Neural cell (in vitro differentiated cells): Measurements from ENCODE around the gene OSBP2. TPM values are rescaled to one million over a fixed set of nuclear protein-coding genes. Genes with fewer than 3 reads are reported as not detected.
A peak's percentile ranks its signal among the peaks of the same experiment; 100 is the strongest.

Experiments used
- H2AFZ ChIP-seq: fragments of 200-600, 300-800 bp; sonication (generic), shearing (Covaris generic); 2 replicates; pipeline ENCODE4 v1.6.0; 2014; ENCODE audit warnings: low read depth, mild to moderate bottlenecking, antibody characterized with exemption, low read length, moderate library complexity
- H3F3A ChIP-seq: fragments of 200-600 bp; shearing (Covaris generic); 2 replicates; pipeline ENCODE4 v1.6.1; 2016; ENCODE audit warnings: mild to moderate bottlenecking, moderate library complexity, mixed read lengths, antibody characterized with exemption, low read length; ENCODE audit not compliant: insufficient read depth, poor library complexity, severe bottlenecking
- H3K27ac ChIP-seq: fragments of 200-600, 300-800 bp; sonication (generic), shearing (Covaris generic); 2 replicates; pipeline ENCODE4 v1.5.1; 2014; ENCODE audit warnings: mild to moderate bottlenecking, low read length, moderate library complexity
- H3K27me3 ChIP-seq: fragments of 300-800, 200-600 bp; sonication (generic), shearing (Covaris generic); 2 replicates; pipeline ENCODE4 v1.6.0; 2014; ENCODE audit warnings: mild to moderate bottlenecking, low read depth, low read length, moderate library complexity; ENCODE audit not compliant: insufficient read depth
- H3K36me3 ChIP-seq: fragments of 300-800, 200-600 bp; sonication (generic), shearing (Covaris generic); 2 replicates; pipeline ENCODE4 v1.5.1; 2014; ENCODE audit warnings: mild to moderate bottlenecking, antibody characterized with exemption, low read length, moderate library complexity; ENCODE audit not compliant: insufficient read depth
- H3K4me2 ChIP-seq: fragments of 300-800, 200-600 bp; sonication (generic), shearing (Covaris generic); 2 replicates; pipeline ENCODE4 v1.6.0; 2014; ENCODE audit warnings: mild to moderate bottlenecking, low read length
- H3K4me3 ChIP-seq: fragments of 300-800, 200-600 bp; sonication (generic), shearing (Covaris generic); 2 replicates; pipeline ENCODE4 v1.5.1; 2014; ENCODE audit warnings: mild to moderate bottlenecking, low read length, moderate library complexity
- H3K79me2 ChIP-seq: fragments of 200-600 bp; shearing (Covaris generic); replicated peaks from 2 replicates; pipeline ENCODE4 v1.6.0; 2014; ENCODE audit warnings: mild to moderate bottlenecking, low read length, moderate library complexity; ENCODE audit not compliant: insufficient read depth
- H3K9ac ChIP-seq: fragments of 300-800, 200-600 bp; sonication (generic), shearing (Covaris generic); 2 replicates; pipeline ENCODE4 v1.6.1; 2016; ENCODE audit warnings: mild to moderate bottlenecking, low read length, mixed read lengths
- H3K9me2 ChIP-seq: fragments of 200-600 bp; shearing (Covaris generic); 2 replicates; pipeline ENCODE4 v1.6.1; 2016; ENCODE audit warnings: mild to moderate bottlenecking, low read length, mixed read lengths; ENCODE audit not compliant: insufficient read depth
- H3K9me3 ChIP-seq: fragments of 200-600, 300-800 bp; sonication (generic), shearing (Covaris generic); 2 replicates; pipeline ENCODE4 v1.6.1; 2016; ENCODE audit warnings: mild to moderate bottlenecking, mixed run types, low read length, moderate library complexity, mixed read lengths
- H4K20me1 ChIP-seq: fragments of 200-600 bp; shearing (Covaris generic); 2 replicates; pipeline ENCODE4 v1.6.1; 2016; ENCODE audit warnings: mild to moderate bottlenecking, mixed run types; ENCODE audit not compliant: insufficient read depth
- CTCF ChIP-seq: fragments of 450-650 bp; IDR thresholded peaks from 2 replicates; pipeline ENCODE4 v1.5.1; 2014; ENCODE audit warnings: antibody characterized with exemption, mild to moderate bottlenecking, moderate library complexity; ENCODE audit not compliant: poor library complexity, severe bottlenecking
- EP300 ChIP-seq: fragments of 450-650 bp; conservative IDR thresholded peaks from 2 replicates; pipeline ENCODE4 v1.6.1; 2014; ENCODE audit warnings: antibody characterized with exemption, mild to moderate bottlenecking, moderate library complexity; ENCODE audit not compliant: poor library complexity, severe bottlenecking
- EZH2 ChIP-seq: fragments of 200-600, 300-800 bp; shearing (Covaris generic), sonication (generic); IDR thresholded peaks from 2 replicates; pipeline ENCODE4 v1.6.1; 2014; ENCODE audit warnings: antibody characterized with exemption, low read length, borderline replicate concordance, mild to moderate bottlenecking; ENCODE audit not compliant: insufficient read depth, poor library complexity, severe bottlenecking
- MXI1 ChIP-seq: fragments of 450-650 bp; conservative IDR thresholded peaks from 2 replicates; pipeline ENCODE4 v1.6.1; 2014; ENCODE audit warnings: antibody characterized with exemption, mild to moderate bottlenecking; ENCODE audit not compliant: poor library complexity, severe bottlenecking
- POLR2AphosphoS5 ChIP-seq: IDR thresholded peaks from 2 replicates; pipeline ENCODE4 v1.6.1; 2012
- RAD21 ChIP-seq: fragments of 450-650 bp; conservative IDR thresholded peaks from 2 replicates; pipeline ENCODE4 v1.6.1; 2014; ENCODE audit warnings: antibody characterized with exemption, mild to moderate bottlenecking, moderate library complexity
- SMC3 ChIP-seq: fragments of 450-650 bp; conservative IDR thresholded peaks from 2 replicates; pipeline ENCODE4 v1.6.1; 2014; ENCODE audit warnings: antibody characterized with exemption, mild to moderate bottlenecking, moderate library complexity; ENCODE audit not compliant: poor library complexity
- TAF1 ChIP-seq: IDR thresholded peaks from 2 replicates; pipeline ENCODE4 v1.6.1; 2012; ENCODE audit warnings: low read depth
- polyA plus RNA-seq: library from polyadenylated mRNA; depleted of rRNA; stranded (reverse); fragments of >200 nt; gene quantifications from 2 replicates; pipeline ENCODE4 v1.2.3, GENCODE V29; 2014
- TF ChIP-seq, protein P1 (sequence below): IDR thresholded peaks from 2 replicates; pipeline ENCODE4 v1.6.1; 2012; ENCODE audit warnings: borderline replicate concordance

OSBP2 gene
- polyA plus RNA-seq, 1 donor from 2014 or later, result 8.7 TPM

DNA sequence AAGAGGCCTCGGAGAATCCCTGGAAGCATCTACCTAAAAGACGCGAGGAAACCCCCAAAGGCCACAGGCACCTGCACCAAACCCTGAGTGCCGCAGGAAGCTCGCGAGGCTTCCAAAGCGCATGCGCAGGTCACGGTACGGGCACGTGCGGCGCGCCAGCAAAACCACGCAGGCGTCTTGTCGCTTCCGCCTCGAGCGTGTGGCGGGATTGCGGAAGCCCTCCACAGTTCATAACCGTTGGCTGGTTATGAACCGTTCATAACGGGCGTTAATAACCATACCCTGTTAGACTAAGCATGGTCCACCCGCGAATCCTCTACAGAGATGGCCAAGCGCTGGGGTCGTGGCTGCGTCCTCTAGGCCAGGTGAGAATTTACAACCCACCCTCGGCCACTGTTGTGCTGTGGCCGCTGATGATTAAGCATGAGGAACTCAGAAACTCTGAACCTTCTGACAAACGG lies 227.5 kb downstream of the OSBP2 start:
- Histone ChIP-seq H3K9me3 (no peaks in the 10 kb centered on the region), H3K27me3 (no peaks in the 10 kb centered on the region), H3K36me3 (no peaks in the 10 kb centered on the region), H3K79me2 (no peaks in the 10 kb centered on the region), H4K20me1 (no peaks in the 10 kb centered on the region), H3K9me2 (no peaks in the 10 kb centered on the region), H3F3A (no peaks in the 10 kb centered on the region), H3K27ac (no peak overlapping the region), H3K4me2 (no peak overlapping the region), H3K4me3 (no peak overlapping the region), H2AFZ (no peak overlapping the region), H3K9ac (no peak overlapping the region)
- TF ChIP-seq RAD21 (no peak), POLR2AphosphoS5 (peak; percentile 24)

GRCh38 chr22:30923168-30923900 lies 228.7 kb downstream of the OSBP2 start:
- Histone ChIP-seq H3K9me3 (no peaks in the 10 kb centered on the region), H3K4me3 (no peak overlapping the region), H4K20me1 (no peaks in the 10 kb centered on the region), H3K27ac (no peak overlapping the region), H3K9me2 (no peaks in the 10 kb centered on the region), H3K27me3 (no peaks in the 10 kb centered on the region), H3K36me3 (no peaks in the 10 kb centered on the region), H3F3A (no peaks in the 10 kb centered on the region), H3K79me2 (no peaks in the 10 kb centered on the region), H3K9ac (no peak overlapping the region), H2AFZ (no peak overlapping the region), H3K4me2 (no peak overlapping the region)
- TF ChIP-seq EP300 (no peak), CTCF (no peak), RAD21 (no peak), TAF1 (no peak), POLR2AphosphoS5 (no peak), MXI1 (no peak)

DNA sequence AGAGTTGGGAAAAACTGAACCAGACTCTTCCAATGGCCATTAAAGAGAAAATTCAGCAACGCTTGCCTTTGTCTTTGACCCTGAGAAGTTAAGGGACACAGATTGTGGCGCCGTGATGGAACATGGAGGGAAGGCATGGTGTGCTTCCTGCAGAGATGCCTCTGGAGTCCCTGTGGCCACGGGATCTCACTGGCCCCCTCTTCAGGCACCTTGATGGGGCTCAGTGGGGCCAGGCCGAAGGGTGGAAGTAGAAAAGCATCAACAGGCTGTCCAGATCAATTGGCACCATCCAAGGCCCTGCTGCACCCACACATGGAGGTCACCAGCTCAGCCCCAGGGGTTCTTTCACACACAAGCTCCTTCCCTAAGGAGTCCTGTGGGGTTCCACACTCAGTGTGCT lies 231.0 kb downstream of the OSBP2 start:
- Histone ChIP-seq H3K9me2 (no peaks in the 10 kb centered on the region), H3K4me2 (no peak overlapping the region), H3K9ac (no peak overlapping the region), H2AFZ (no peak overlapping the region), H3K79me2 (no peaks in the 10 kb centered on the region), H3K9me3 (no peaks in the 10 kb centered on the region), H3K4me3 (no peak overlapping the region), H3K27me3 (no peaks in the 10 kb centered on the region), H3K36me3 (no peaks in the 10 kb centered on the region), H3F3A (no peaks in the 10 kb centered on the region), H4K20me1 (no peaks in the 10 kb centered on the region), H3K27ac (no peak overlapping the region)
- TF ChIP-seq, protein P1, sequence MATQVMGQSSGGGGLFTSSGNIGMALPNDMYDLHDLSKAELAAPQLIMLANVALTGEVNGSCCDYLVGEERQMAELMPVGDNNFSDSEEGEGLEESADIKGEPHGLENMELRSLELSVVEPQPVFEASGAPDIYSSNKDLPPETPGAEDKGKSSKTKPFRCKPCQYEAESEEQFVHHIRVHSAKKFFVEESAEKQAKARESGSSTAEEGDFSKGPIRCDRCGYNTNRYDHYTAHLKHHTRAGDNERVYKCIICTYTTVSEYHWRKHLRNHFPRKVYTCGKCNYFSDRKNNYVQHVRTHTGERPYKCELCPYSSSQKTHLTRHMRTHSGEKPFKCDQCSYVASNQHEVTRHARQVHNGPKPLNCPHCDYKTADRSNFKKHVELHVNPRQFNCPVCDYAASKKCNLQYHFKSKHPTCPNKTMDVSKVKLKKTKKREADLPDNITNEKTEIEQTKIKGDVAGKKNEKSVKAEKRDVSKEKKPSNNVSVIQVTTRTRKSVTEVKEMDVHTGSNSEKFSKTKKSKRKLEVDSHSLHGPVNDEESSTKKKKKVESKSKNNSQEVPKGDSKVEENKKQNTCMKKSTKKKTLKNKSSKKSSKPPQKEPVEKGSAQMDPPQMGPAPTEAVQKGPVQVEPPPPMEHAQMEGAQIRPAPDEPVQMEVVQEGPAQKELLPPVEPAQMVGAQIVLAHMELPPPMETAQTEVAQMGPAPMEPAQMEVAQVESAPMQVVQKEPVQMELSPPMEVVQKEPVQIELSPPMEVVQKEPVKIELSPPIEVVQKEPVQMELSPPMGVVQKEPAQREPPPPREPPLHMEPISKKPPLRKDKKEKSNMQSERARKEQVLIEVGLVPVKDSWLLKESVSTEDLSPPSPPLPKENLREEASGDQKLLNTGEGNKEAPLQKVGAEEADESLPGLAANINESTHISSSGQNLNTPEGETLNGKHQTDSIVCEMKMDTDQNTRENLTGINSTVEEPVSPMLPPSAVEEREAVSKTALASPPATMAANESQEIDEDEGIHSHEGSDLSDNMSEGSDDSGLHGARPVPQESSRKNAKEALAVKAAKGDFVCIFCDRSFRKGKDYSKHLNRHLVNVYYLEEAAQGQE, result no peak
- TF ChIP-seq SMC3 (no peak), CTCF (no peak), EP300 (no peak), RAD21 (no peak), MXI1 (no peak), EZH2 (no peak), TAF1 (no peak), POLR2AphosphoS5 (no peak)
